ENCODE data around the gene SMIM24.
"Not testable (repeated sequence)": the region's sequence is repeated elsewhere in the genome, so short reads cannot be mapped to it uniquely, and the experiment has no call there.

The SMIM24 gene

GRCh38 chr19:3509566-3509989 lies 29.3 kb upstream of the SMIM24 start:
- no peak overlapping the region for H3K4me2 ChIP-seq (ENCODE audit: low read depth, low read length)
- no peak overlapping the region for H2AFZ ChIP-seq (ENCODE audit: low read length)
- H3K27ac ChIP-seq (ENCODE audit: low read length): no peak overlapping the region
- H3K9me3 ChIP-seq (replicated peaks; ENCODE audit: insufficient read depth, low read length): no peaks in the 10 kb centered on the region
- no peaks in the 10 kb centered on the region for H3F3A ChIP-seq (ENCODE audit: insufficient read depth, low read length)
- H4K20me1 ChIP-seq (ENCODE audit: insufficient read depth, low read length): no peaks in the 10 kb centered on the region
- H3K4me3 ChIP-seq (ENCODE audit: low read length): no peak overlapping the region
- no peak overlapping the region for H3K9ac ChIP-seq (ENCODE audit: low read length)
- H3K9me2 ChIP-seq (replicated peaks; ENCODE audit: insufficient read depth, low read length): no peaks in the 10 kb centered on the region
- peaks cover 83% of the 10 kb centered on the region for H3K79me2 ChIP-seq (ENCODE audit: low read length)
- no peaks in the 10 kb centered on the region for H3K36me3 ChIP-seq (replicated peaks; ENCODE audit: insufficient read depth, low read length)
- no peaks in the 10 kb centered on the region for H3K27me3 ChIP-seq (replicated peaks; ENCODE audit: insufficient read depth, low read length)
- no peak for DNase-seq
- peaks cover 6% of the 10 kb centered on the region for H3K4me1 ChIP-seq (ENCODE audit: low read length)
- TF ChIP-seq EZH2 (optimal IDR thresholded peaks at IDR 0.05; ENCODE audit: low read depth, low read length) (no peak), EZH2phosphoT487 (IDR thresholded peaks at IDR 0.05; ENCODE audit: low read length) (no peak), CTCF (IDR thresholded peaks at IDR 0.05; ENCODE audit: low read length) (no peak)

GRCh38 chr19:3508771-3509535 lies 28.6 kb upstream of the SMIM24 start:
- H3K9me2 ChIP-seq (replicated peaks; ENCODE audit: insufficient read depth, low read length): no peaks in the 10 kb centered on the region
- no peak for DNase-seq
- H3K36me3 ChIP-seq (replicated peaks; ENCODE audit: insufficient read depth, low read length): no peaks in the 10 kb centered on the region
- peaks cover 77% of the 10 kb centered on the region for H3K79me2 ChIP-seq (ENCODE audit: low read length)
- no peak overlapping the region for H3K27ac ChIP-seq (ENCODE audit: low read length)
- H3K9me3 ChIP-seq (replicated peaks; ENCODE audit: insufficient read depth, low read length): no peaks in the 10 kb centered on the region
- H2AFZ ChIP-seq (ENCODE audit: low read length): no peak overlapping the region
- no peaks in the 10 kb centered on the region for H3K27me3 ChIP-seq (replicated peaks; ENCODE audit: insufficient read depth, low read length)
- H3F3A ChIP-seq (ENCODE audit: insufficient read depth, low read length): no peaks in the 10 kb centered on the region
- H4K20me1 ChIP-seq (ENCODE audit: insufficient read depth, low read length): no peaks in the 10 kb centered on the region
- H3K4me2 ChIP-seq (ENCODE audit: low read depth, low read length): no peak overlapping the region
- H3K4me3 ChIP-seq (ENCODE audit: low read length): no peak overlapping the region
- H3K4me1 ChIP-seq (ENCODE audit: low read length): peaks cover 6% of the 10 kb centered on the region
- no peak for TF ChIP-seq EZH2phosphoT487 (IDR thresholded peaks at IDR 0.05; ENCODE audit: low read length)
- no peak for TF ChIP-seq EZH2 (optimal IDR thresholded peaks at IDR 0.05; ENCODE audit: low read depth, low read length)
- TF ChIP-seq CTCF (IDR thresholded peaks at IDR 0.05; ENCODE audit: low read length): no peak
- H3K9ac ChIP-seq (ENCODE audit: low read length): no peak overlapping the region

- H3K9me2 ChIP-seq (replicated peaks; ENCODE audit: insufficient read depth, low read length); DNase-seq; H3K36me3 ChIP-seq (replicated peaks; ENCODE audit: insufficient read depth, low read length); H3K4me2 ChIP-seq (ENCODE audit: low read depth, low read length); H3K9ac ChIP-seq (ENCODE audit: low read length); H3K9me3 ChIP-seq (replicated peaks; ENCODE audit: insufficient read depth, low read length); H2AFZ ChIP-seq (ENCODE audit: low read length); H3K4me1 ChIP-seq (ENCODE audit: low read length); H4K20me1 ChIP-seq (ENCODE audit: insufficient read depth, low read length); H3F3A ChIP-seq (ENCODE audit: insufficient read depth, low read length); H3K27me3 ChIP-seq (replicated peaks; ENCODE audit: insufficient read depth, low read length); H3K27ac ChIP-seq (ENCODE audit: low read length); H3K4me3 ChIP-seq (ENCODE audit: low read length): not testable (repeated sequence)
- H3K79me2 ChIP-seq (ENCODE audit: low read length): peaks cover 69% of the 10 kb centered on the region
Observed at GRCh38 chr19:3508121-3508661, 27.9 kb upstream of the SMIM24 start.
